NCI-H2196 treated with DMSO at 0.1 percent for 48 hours (cell line): ENCODE data around the gene ADAM33.

Experiments used
- DNase-seq: peaks from one replicate; lab custom pipeline; 2025; ENCODE audit not compliant: unreplicated experiment; lab: John Stamatoyannopoulos, UW

The ADAM33 gene

GRCh38 chr20:3652221-3652620 lies 29.6 kb downstream of the ADAM33 start:
- DNase-seq: no peak

DNA sequence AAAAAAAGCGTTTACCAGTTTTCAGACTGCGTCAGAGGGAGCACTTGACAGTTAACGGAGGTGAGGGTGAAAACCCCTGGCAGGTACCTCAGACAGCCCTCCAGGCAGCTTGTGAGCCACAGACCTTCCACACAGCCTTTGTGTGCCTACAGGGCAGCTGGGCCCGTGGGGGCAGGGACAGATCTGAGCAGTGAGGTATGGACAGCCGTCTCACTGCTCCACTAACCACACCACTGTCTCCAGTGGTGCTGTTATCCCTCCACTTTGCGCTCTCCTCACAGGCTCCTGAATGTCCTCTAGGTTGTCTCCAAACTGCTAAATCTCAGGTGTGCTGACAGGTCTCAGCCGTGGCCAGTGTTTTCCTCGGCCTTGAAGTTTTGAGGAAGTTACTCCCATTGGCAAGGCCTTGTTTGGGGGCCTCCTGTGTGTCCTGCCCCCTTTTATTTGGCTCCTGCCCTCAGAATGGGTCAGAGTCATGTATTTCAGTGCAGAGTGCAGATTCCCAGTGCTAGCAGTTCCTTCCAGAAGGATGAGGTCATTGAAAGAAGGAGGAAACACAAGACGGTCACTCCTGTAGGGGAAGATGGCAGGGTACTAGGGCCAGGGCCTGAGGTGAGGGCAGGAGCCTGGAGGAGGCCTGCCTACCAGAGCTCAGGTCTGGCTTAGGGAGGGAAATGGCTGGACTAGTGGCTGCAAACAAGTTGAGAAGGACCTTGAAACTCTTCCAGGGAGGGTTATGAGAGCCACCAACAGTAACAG lies 30.4 kb downstream of the ADAM33 start:
- DNase-seq: no peak

DNA sequence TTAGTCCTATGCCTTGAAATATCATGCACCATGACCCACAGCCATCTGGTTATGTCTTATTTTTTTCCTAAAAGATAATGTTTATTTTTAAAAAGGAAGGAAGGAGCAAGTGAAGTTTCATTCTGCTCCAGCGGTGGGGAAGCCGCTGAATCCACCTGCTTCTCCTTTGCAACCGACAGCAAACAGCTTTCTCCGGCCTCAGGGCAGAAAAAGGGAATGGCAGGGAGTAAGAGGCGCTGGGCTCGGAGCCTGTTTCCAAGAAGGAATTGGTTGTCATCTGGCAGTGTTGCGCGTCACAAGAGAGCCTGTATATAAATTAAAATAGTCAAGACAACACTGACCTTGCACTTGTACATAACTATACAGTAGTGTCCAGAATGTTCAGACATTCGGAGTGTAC lies 32.9 kb downstream of the ADAM33 start:
- DNase-seq: no peak

GRCh38 chr20:3647473-3647872 lies 34.3 kb downstream of the ADAM33 start:
- DNase-seq: no peak

- DNase-seq: no peak
Measured at GRCh38 chr20:3646651-3647050, 35.2 kb downstream of the ADAM33 start.

- no peak for DNase-seq
Measured at GRCh38 chr20:3646067-3646440, 35.8 kb downstream of the ADAM33 start.

- DNase-seq: no peak
Measured at GRCh38 chr20:3645309-3646066, 36.3 kb downstream of the ADAM33 start.

- DNase-seq: no peak
Measured at GRCh38 chr20:3640259-3640658, 41.6 kb downstream of the ADAM33 start.

GRCh38 chr20:3635346-3635745 lies 46.5 kb downstream of the ADAM33 start:
- no peak for DNase-seq

- no peak for DNase-seq
Measured at GRCh38 chr20:3633913-3634478, 47.8 kb downstream of the ADAM33 start.

DNA sequence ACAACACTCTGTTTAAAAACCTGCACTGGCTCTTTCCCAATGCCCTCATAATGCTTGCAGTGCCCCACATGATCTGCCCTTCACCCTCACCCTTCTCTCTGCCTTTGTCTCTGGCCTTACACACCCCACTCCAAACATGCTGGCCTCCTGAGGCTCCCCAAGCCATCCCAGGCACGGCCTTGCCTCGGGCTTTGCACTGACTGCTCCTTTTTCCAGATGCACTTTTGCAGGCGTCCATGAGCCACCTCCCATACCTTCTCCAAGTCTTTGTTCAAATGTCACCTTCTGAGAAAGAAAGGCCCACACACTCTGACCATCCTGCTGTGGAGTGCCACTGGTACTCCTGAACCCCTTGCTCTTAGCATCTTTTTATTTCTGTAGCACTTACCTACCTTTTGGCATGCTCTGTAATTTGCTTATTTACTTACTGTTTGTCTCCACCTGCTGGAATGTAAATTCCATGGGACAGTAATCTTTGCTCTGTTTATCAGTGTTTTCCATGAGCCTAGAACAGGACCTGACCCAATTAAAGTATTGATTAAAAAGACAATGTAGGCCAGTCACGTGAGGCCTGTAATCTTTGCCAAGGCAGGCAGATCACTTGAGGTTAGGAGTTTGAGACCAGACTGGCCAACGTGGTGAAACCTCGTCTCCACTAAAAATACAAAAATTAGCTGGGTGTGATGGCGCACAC lies 49.4 kb downstream of the ADAM33 start:
- DNase-seq: no peak

DNA sequence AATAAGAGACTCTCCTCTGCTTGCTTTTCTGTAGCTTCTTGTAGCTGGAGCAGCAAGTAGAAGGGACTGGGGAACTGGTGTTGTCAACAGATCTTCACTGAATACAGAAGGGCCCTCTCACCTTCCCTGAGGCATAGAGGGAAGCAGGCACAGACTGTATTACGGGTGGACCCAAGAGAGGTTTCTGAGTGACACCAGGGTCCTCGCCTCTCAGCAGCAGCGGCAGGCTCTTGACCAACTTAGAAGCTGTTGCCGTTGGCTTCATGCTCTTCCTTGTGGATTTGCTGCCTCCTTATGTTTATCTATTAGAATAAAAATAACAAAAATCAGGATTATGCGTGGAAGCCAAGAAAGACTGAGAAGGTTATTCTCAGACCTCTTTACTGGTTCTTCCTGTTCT lies 50.3 kb downstream of the ADAM33 start:
- DNase-seq: no peak

DNA sequence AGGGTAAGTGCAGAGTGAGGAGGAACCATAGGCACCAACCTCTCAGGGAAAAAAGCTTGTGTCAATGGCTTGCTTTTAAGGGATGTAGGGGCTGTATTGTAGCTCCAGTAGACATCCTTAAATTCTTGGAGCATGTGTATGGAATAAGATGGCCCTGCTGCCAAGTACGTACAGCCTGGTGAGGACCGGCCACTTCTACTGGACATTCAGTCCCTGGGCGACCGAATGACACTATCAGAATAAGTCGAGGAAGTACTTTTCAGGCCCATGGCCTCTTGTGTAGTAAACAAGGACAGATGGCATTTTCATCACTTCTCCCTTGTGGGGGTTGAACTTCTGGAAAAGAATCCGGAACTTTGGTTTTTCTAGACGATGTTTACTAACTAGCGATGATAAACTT lies 51.4 kb downstream of the ADAM33 start:
- no peak for DNase-seq

DNA sequence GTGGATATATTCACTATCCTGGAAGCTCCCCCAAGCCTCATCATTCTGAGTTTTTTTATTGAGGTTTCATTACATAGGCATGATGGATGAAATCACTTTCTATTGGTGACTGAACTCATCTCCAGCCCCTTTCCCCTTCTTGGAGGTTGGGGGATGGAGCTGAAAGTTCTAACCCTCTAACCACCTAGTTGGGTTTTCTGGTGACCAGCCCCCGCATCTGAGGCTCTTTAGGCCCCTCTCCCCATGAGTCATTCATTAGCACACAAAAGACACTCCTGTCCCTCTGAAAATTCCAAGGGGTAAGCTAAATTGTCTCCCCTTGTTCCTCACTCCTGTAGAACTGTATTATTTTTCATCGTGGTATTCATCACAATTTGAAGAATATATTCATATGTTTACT lies 51.9 kb downstream of the ADAM33 start:
- DNase-seq: no peak

DNA sequence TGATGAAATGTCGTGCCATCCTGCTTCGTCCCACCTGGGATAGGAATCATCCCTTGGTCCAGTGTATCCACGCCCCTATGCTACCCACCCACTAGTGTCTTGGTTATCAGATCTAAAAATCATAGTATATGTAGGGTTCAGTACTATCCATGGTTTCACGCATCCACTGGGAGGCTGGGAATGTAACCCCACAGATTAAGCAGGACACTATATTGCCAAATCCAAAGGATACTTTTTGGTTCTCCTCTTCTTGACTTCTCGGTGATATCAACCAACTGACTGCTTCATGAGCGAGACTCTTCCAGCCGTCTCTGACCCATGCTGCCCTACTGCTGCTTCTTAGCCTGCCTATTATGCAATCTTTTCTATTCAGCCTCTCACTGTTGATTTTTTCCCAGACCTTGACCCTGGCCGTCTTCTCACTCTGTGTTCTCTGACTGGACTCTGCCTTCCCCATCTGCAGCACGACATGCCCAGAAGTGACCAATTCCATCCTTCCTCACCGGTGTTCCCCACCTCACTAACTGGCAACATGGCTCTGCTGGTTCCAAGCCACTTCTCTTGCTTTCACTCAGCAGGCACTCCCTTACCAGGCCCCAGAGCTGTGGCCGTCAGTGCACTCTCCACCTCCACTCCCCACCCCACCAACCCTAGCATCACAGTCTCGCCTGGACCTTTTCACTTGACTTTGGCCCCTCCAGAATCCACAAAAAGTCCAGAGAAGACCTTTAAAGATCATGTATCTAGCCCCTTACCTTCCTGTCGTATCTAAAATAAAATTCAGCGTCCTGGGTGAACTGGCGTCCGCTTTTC lies 53.1 kb downstream of the ADAM33 start:
- DNase-seq: no peak

DNA sequence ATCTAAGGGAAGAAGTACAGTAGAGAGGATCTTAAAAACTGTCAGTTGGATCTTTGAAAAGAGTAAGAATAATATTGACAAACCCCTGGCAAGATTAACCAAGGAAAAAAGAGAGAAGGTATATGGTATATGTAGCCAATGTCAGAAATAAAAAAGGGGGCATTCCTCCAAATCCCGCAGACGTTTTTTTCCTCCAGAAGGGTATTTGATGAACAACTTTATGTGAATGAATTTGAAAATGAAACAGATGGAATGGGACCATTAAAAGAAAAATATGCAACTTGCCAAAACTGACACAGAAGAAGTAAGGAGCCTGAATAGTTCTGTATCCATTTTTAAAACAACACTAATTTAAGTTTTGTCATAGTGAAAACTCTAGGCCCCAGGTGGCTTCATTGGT lies 54.3 kb downstream of the ADAM33 start:
- DNase-seq: no peak

DNA sequence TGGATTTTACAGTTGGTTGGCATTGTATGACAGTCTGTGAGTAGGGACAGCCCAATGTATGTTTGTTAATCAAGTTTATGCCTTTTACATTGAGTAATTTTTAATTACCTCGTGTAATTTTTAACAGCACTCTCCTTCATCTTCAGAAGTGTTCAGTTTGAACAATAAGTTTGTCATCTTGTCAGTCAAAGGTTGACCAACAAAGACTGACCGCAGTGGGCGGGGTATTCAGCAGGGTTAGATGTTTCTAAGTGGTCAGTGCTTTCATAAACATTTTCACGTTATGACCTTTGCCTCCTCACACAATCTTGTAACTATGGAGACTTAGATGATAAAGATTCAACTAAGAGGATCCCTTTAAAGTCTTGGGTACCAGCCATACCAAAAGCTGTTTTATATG lies 59.4 kb downstream of the ADAM33 start:
- no peak for DNase-seq

DNA sequence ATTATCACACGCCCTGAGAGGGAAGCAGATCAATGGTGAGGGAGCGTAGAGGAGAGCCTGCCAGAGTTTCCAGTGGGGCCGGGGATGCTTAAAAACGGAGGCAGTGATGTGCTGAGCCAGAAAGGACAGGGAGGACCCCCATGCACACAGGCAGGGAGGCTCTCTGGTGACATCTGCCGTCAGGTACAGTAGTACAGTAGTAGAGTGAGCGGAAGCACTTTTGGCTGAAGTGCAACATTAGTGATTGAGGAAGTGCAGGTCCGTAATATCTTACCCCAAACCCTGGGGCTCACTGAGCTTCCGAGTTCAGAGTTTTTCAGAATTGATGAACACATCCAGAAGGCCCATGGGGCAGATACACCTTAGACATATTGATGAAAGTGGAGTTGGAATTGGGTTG lies 60.7 kb downstream of the ADAM33 start:
- DNase-seq: no peak
